Mucosa of rectum (tissue), 2 donors: ENCODE results near the gene ALDH1B1.

ENCODE experiments used
- H3K27ac ChIP-seq, 2 donors: one replicate each; pipeline ENCODE4 v1.7.0; 2013; ENCODE audit warnings: inconsistent platforms in 2 of 2, low read depth in 2 of 2, low read length in 2 of 2
- H3K27me3 ChIP-seq, 2 donors: one replicate each; pipeline ENCODE4 v1.7.0; 2013; ENCODE audit warnings: low read length in 2 of 2; ENCODE audit not compliant: control insufficient read depth in 2 of 2, insufficient read depth in 2 of 2
- H3K36me3 ChIP-seq, 2 donors: one replicate each; pipeline ENCODE4 v1.7.0; 2013; ENCODE audit warnings: low read length in 2 of 2; ENCODE audit not compliant: control insufficient read depth in 2 of 2, insufficient read depth in 2 of 2
- H3K4me1 ChIP-seq, 2 donors: one replicate each; pipeline ENCODE4 v1.7.0; 2013; ENCODE audit warnings: low read length in 2 of 2, mild to moderate bottlenecking in 1 of 2; ENCODE audit not compliant: control insufficient read depth in 2 of 2, insufficient read depth in 2 of 2
- H3K4me3 ChIP-seq, 2 donors: one replicate each; pipeline ENCODE4 v1.7.0; 2013; ENCODE audit warnings: low read length in 2 of 2
- H3K9ac ChIP-seq, 2 donors: one replicate each; pipeline ENCODE4 v1.7.0; 2013; ENCODE audit warnings: low read length in 2 of 2, low read depth in 1 of 2, mild to moderate bottlenecking in 1 of 2
- H3K9me3 ChIP-seq, 2 donors: one replicate each; pipeline ENCODE4 v1.7.0; 2013; ENCODE audit warnings: low read length in 2 of 2; ENCODE audit not compliant: control insufficient read depth in 2 of 2
- donor health status: healthy.
- donor health status: Normal muscosa, but diverticular disease.

Gene ALDH1B1

DNA sequence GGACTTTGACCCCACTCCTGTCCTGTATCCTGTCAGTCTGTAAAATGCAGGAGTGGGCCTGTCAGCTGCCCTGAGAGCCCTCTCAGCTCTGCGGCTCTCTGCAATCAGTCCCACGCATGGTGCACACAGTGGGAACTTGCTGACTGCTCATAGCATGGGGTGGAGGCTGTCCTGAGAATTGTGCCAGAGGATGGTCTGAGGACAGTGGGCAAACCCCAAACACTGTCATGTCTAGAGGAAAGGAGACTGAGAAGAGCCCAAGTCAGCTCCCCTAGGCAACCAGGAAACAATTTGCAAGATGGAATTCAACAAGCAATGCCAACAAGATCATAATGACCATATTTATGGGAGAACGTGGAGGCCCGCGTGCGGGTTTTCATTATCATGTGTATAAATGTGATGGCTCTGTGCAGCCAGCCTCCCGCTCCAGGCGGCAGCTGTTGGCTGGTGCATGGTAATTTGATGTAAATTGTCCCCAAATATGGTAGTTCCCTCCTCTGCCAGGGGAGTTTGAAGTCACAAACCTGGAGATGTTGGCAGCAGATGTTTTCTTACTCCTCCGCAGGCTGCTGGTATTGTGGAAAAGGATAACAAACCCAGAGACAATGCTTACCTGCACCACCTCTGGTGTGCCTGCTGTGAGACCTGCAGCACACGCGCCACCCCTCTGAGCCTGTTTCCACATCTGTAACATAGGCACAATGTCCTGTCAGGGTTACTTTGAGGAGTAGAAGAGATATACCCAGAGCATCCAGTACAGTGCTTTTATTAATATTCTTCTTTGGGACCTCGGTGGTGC is 39.8 kb upstream of the ALDH1B1 start:
- Histone ChIP-seq H3K9ac (no peak overlapping the region), H3K4me3 (no peak overlapping the region), H3K4me1 (no peaks in the 10 kb centered on the region), H3K9me3 (no peaks in the 10 kb centered on the region), H3K27me3 (no peaks in the 10 kb centered on the region), H3K27ac (no peak overlapping the region), H3K36me3 (no peaks in the 10 kb centered on the region)

DNA sequence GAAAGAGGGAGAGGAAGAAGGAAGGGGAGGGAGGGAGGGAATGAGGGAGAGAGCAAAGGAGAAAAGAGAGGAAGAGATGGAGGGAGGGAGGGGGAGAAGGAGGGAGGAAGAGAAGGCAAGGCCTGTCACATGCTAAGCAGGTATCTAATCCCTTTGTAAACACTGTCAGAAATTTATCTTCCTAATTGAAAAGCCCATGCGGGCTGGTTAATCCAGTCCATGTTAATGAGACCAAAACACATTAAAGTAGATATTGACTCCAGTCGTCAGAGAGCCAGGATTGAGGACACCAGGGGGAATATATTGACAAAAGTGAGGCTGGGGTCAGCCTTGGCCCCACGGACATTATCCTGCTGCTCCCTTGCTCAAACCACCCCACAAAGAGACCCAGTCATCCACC is 37.4 kb upstream of the ALDH1B1 start:
- Histone ChIP-seq H3K27me3 (no peaks in the 10 kb centered on the region), H3K4me3 (no peak overlapping the region), H3K9ac (no peak overlapping the region), H3K36me3 (no peaks in the 10 kb centered on the region), H3K9me3 (no peaks in the 10 kb centered on the region), H3K4me1 (no peaks in the 10 kb centered on the region), H3K27ac (no peak overlapping the region)

DNA sequence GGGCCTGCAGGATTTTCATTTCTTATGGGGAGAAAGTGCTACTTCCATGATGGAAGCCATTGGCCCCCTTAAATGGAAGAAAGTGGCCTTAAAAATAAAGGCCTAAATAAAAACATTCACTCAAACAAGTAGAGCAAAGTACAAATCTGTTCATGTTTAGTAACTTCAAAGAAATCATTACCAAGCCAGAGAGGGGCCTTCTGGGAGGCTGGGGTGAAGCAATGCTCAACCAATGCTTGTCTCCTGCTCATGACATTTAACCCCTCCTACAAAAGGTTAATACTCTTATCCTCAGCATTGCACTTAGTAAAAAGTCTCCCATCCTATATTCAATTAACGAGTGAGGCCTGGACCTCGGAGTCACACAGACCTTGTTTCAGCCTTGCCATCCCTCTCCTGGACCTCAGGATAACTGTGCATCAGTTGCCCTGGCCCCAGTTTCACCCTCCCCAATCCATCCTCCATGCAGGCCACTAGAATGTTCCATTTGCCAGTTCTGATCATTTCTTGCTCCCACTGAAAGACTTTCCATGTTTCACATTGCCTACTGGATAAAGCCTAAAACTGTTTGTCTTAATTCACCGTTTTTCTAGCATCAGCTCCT is 36.9 kb upstream of the ALDH1B1 start:
- Histone ChIP-seq H3K36me3 (no peaks in the 10 kb centered on the region), H3K27me3 (no peaks in the 10 kb centered on the region), H3K9ac (no peak overlapping the region), H3K4me1 (no peaks in the 10 kb centered on the region), H3K4me3 (no peak overlapping the region), H3K9me3 (no peaks in the 10 kb centered on the region), H3K27ac (no peak overlapping the region)

DNA sequence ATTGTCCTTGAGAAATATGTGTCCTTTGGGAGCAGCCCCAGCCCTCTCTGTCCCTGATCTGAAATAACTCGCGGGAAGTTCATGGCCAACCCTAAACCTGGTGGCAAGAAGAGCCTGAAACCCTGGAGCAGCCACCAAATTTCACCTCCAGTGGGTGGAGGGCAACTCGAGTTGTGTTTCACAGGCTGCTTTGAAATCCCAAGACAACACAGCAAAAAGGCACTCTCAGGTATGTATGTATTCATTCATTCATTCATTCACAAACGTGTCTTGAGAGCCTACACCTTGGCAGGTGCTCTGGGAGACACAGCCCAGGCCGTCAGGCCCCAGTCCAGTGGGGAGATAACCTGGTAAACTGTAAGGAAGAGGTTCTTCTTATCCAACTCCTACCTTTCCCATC is 35.7 kb upstream of the ALDH1B1 start:
- H3K36me3 ChIP-seq: no peaks in the 10 kb centered on the region
- no peaks in the 10 kb centered on the region for H3K9me3 ChIP-seq
- no peak overlapping the region for H3K9ac ChIP-seq
- H3K4me3 ChIP-seq: no peak overlapping the region
- H3K27me3 ChIP-seq: no peaks in the 10 kb centered on the region
- no peaks in the 10 kb centered on the region for H3K4me1 ChIP-seq
- no peak overlapping the region for H3K27ac ChIP-seq

DNA sequence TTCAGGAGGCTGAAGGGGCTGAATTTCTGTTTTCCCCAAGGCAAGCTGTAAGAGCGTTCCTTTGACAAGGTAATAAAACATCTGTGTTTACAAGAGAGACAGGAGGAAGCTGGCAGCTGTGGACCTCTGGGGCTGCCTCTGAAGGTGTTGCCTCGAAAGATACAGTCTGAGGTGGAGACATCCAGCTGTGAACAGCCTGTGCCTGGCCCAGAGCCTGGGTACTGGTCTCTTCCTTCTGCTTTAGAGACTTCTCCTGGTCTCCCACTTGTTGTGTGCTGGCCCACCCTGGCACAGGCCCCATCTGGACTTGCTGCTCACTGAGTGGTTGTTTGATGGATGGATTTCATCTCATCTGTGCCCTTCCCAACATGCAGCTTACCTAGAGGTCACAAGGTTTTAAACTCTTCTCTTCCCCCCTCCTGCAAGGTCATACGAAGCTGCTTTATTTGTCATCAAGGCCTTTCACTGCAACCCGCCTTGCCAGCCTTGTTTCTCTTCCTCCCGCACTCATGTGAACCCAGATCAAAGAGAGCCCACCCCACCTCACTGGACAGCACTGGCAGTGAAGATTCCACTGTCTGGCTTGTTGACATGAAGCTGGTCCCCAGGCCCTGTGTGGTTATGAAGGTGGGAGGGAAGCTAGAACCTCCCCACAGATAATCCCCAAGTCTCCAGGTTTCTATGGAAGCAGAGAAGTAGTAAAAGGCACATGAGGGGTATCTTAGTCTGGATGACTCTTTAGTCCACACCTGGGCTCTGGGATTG is 35.0 kb upstream of the ALDH1B1 start:
- Histone ChIP-seq H3K4me3 (no peak overlapping the region), H3K27ac (no peak overlapping the region), H3K9me3 (no peaks in the 10 kb centered on the region), H3K4me1 (no peaks in the 10 kb centered on the region), H3K9ac (no peak overlapping the region), H3K27me3 (no peaks in the 10 kb centered on the region), H3K36me3 (no peaks in the 10 kb centered on the region)

DNA sequence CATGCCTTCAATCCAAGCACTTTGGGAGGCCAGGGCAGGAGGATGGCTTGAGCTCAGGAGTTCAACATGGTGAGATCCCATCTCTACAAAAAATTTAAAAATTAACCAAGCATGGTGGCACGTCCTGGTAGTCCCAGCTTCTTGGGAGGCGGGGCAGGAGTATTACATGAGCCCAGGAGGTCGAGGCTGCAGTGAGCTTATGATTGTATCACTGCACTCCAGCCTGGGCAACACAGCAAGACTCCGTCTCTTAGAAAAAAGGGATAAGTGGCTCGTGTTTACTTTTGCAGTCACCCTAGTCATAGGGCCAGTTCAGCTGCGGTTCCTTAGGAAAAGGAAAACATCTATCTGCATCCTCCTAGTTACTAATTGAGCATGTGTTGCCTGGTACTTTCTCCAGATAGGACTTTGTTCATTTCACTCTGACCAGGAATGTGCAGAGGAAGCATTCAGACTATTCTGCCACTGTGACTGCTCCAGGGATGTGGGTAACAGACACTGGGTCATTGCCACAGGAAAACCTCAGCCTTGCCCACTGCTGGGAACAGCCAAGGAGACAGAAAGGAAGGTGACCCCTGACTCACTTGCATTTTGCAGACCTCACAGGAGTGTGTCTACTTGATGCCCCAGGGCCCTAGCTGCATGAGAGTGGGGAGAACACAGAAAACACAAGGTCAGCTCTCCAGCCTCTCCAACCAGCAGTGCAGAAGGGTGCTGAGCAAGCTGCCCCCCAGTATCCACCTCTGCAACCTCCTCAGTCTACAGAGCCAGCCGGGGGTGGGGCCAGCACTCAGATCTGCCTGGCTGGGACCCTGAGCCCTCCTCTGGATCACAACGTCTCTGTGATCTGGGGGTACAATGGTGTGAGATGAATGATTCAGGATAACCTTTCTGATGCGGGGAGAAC is 33.9 kb upstream of the ALDH1B1 start:
- no peak overlapping the region for H3K27ac ChIP-seq
- H3K9ac ChIP-seq: no peak overlapping the region
- no peaks in the 10 kb centered on the region for H3K9me3 ChIP-seq
- no peaks in the 10 kb centered on the region for H3K36me3 ChIP-seq
- no peak overlapping the region for H3K4me3 ChIP-seq
- H3K27me3 ChIP-seq: no peaks in the 10 kb centered on the region
- no peaks in the 10 kb centered on the region for H3K4me1 ChIP-seq

DNA sequence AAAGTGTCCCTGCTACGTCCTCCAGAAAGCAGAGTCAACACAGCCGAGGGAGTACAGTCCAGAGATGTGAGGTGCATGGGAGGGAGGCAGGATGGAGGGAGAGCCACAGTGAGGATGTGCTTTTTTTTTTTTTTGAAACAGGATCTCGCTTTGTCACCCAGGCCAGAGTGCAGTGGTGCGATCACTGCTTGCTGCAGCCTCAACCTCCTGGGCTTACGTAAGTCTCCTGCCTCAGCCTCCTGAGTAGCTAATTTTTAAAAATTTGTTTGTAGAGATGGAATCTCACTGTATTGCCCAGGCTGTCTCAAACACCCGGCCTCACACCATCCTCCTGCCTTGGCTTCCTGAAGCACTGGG is 33.2 kb upstream of the ALDH1B1 start:
- H3K27me3 ChIP-seq: no peaks in the 10 kb centered on the region
- H3K9ac ChIP-seq: no peak overlapping the region
- no peak overlapping the region for H3K27ac ChIP-seq
- H3K9me3 ChIP-seq: no peaks in the 10 kb centered on the region
- H3K4me3 ChIP-seq: no peak overlapping the region
- H3K4me1 ChIP-seq: no peaks in the 10 kb centered on the region
- H3K36me3 ChIP-seq: no peaks in the 10 kb centered on the region

DNA sequence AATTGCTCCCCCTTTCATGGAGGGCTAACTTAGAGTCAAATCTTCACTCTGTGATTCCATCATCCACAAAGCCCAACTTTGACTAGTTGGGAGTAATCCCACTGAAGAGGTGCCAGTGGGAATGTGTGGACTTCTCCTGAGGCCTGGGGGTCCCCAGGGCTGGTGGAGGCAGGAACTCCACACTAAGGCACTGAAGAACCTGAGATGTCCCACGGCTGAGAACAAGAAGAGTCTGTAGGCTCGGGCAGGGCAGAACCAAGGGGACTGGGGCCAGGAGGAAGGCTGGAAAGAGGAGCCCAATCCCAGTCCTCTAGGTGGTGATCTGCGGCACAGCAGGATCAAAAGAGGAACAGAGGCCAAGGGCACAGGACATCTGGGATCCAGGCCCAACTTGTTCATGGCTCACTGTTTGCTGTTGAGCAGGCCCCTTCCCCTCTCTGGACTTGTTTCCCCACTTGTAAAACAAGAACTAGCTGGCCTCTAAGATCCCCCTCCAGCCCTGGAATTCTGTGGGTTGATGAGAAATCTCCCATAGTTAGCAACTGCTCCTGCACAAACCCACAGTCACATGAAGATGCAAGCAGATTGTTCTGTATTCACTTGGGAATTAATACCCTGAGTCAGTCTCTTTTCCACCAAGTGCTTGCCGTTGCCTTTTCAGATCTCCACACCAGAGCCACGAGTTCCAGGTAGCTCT is 32.7 kb upstream of the ALDH1B1 start:
- Histone ChIP-seq H3K4me3 (no peak overlapping the region), H3K27me3 (no peaks in the 10 kb centered on the region), H3K9ac (no peak overlapping the region), H3K27ac (no peak overlapping the region), H3K4me1 (no peaks in the 10 kb centered on the region), H3K36me3 (no peaks in the 10 kb centered on the region), H3K9me3 (no peaks in the 10 kb centered on the region)

DNA sequence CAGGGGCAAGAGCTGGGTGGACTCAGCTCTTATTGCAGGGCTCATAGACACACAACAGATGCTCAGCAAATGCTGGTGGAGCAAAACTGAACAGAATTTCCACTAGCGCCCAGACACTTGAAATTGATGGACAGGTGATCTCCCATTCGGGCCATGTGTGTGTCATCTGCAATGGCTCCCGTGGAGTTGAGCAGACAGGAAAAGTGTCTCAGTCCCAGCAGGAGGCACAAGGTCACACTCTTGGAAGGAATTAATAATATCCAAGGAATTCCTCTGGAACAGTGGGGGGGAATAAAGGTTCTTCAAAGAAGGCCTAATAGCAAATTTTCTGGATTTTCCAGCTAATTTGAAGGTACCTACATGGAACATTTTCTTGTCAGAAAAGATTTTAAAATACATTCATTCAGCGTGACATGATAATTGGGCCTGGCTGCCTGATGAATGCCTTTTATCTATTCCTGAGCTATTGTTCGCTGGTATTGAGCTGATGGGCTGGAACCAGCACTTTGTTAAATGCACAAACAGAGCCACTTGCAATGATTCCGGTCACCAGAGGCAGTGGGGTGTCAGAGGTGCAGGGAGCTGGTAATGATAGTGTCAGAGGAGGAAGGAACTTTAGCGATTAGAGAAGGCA is 31.5 kb upstream of the ALDH1B1 start:
- no peaks in the 10 kb centered on the region for H3K9me3 ChIP-seq
- H3K4me3 ChIP-seq: no peak overlapping the region
- H3K4me1 ChIP-seq: no peaks in the 10 kb centered on the region
- no peaks in the 10 kb centered on the region for H3K27me3 ChIP-seq
- H3K36me3 ChIP-seq: no peaks in the 10 kb centered on the region
- H3K27ac ChIP-seq: no peak overlapping the region
- no peak overlapping the region for H3K9ac ChIP-seq
